ENCODE data around the gene CST9.

DNA sequence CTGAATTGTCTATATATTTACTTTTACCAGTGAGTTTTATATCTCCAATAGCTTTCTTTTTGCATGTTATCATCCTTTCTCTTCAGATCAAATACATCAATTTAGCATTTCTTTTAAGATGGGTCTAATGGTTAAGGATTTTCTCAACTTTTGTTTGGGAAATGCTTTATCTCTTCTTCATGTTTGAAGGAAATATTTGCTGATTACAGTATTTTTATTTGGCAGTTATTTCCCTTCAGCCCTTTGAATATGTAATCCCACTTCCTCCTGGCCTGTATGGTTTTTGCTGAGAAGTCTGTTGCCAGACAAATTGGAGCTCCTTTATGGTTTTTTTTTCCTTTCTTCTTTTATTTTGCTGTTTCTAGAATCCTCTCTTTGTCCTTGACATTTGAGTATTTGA, 30.7 kb downstream of the CST9 start:
- TF ChIP-seq, protein P1, sequence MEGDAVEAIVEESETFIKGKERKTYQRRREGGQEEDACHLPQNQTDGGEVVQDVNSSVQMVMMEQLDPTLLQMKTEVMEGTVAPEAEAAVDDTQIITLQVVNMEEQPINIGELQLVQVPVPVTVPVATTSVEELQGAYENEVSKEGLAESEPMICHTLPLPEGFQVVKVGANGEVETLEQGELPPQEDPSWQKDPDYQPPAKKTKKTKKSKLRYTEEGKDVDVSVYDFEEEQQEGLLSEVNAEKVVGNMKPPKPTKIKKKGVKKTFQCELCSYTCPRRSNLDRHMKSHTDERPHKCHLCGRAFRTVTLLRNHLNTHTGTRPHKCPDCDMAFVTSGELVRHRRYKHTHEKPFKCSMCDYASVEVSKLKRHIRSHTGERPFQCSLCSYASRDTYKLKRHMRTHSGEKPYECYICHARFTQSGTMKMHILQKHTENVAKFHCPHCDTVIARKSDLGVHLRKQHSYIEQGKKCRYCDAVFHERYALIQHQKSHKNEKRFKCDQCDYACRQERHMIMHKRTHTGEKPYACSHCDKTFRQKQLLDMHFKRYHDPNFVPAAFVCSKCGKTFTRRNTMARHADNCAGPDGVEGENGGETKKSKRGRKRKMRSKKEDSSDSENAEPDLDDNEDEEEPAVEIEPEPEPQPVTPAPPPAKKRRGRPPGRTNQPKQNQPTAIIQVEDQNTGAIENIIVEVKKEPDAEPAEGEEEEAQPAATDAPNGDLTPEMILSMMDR (IDR thresholded peaks at IDR 0.05) = no peak
- TF ChIP-seq POLR2A (IDR thresholded peaks at IDR 0.05) = no peak
- no peak for TF ChIP-seq EP300 (IDR thresholded peaks at IDR 0.05)

Data from ovary (tissue), 3 donors.